ENCODE results near the gene COPZ1.

COPZ1 gene

DNA sequence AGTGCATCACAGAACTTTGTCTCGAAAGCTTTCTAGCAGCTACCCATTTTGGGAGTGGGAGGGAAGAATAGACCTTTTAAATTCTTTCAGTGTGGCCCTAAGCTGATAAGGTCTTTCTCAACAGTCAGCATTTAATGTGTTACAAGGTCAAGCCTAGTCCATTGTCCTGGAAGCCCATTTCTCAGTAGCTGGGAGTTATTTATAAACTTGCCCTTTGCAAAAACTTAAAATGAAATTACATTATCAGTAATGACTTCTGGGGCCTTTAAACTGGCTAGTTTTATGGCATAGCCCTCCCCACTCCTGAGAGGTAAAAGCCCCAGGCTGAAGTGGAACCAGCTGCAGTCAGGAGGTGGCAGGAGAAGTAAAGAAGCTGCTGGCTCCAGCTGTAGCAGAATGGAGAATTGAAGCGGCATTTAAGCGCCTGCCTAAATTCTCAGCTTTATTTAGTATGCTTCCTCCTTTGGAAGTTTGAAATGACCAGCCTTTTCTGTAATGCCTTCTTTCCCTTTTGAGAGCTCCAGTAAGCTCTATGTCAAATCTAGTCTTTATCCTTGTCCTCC, 12.4 kb downstream of the COPZ1 start:
- H4K12ac ChIP-seq (ENCODE audit: low read depth, low read length): no peak overlapping the region
- no peak overlapping the region for H3K4ac ChIP-seq (ENCODE audit: low read depth, low read length)
- H3K4me3 ChIP-seq (ENCODE audit: low read depth, low read length): no peak overlapping the region
- H2AK5ac ChIP-seq (ENCODE audit: low read length): no peak overlapping the region
- H3K9ac ChIP-seq (ENCODE audit: low read length): no peak overlapping the region
- DNase-seq: no peak
- H3K79me2 ChIP-seq (ENCODE audit: control insufficient read depth, insufficient read depth, low read length, poor library complexity): no peaks in the 10 kb centered on the region
- no peaks in the 10 kb centered on the region for H3K79me1 ChIP-seq (ENCODE audit: low read length)
- H2BK12ac ChIP-seq (ENCODE audit: low read length): no peak overlapping the region
- H3K18ac ChIP-seq (ENCODE audit: low read length): no peak overlapping the region
- H3K36me3 ChIP-seq (ENCODE audit: control insufficient read depth in 1 of 2, insufficient read depth in 2 of 2, low read length in 2 of 2): peaks cover 0 to 12% of the 10 kb centered on the region in 2 experiments
- H3K9me3 ChIP-seq (ENCODE audit: insufficient read depth, low read depth, low read length): no peaks in the 10 kb centered on the region
- H2BK5ac ChIP-seq (ENCODE audit: low read depth, low read length, poor library complexity): no peak overlapping the region
- no peak overlapping the region for H3K14ac ChIP-seq (ENCODE audit: low read length)
- no peak overlapping the region for H2AFZ ChIP-seq (ENCODE audit: insufficient read depth, low read length, poor library complexity)
- no peaks in the 10 kb centered on the region for H3K27me3 ChIP-seq (ENCODE audit: insufficient read depth, low read length)
- no peak overlapping the region for H3K27ac ChIP-seq (ENCODE audit: low read depth, low read length)
- H4K8ac ChIP-seq (ENCODE audit: low read depth, low read length): no peak overlapping the region
- peaks cover 3 to 14% of the 10 kb centered on the region in 2 experiments for H3K4me1 ChIP-seq (ENCODE audit: control insufficient read depth in 1 of 2, insufficient read depth in 2 of 2, low read length in 2 of 2)
- H2BK120ac ChIP-seq (ENCODE audit: insufficient read depth, low read length, poor library complexity): no peak overlapping the region
- H3K23ac ChIP-seq (ENCODE audit: low read length): no peak overlapping the region
- H3K4me2 ChIP-seq (ENCODE audit: low read length): no peak overlapping the region
- WGBS (ENCODE audit: extremely low coverage, insufficient coverage, insufficient read length): no CpG with 5 or more reads among the region's 3 CpGs
- no peak overlapping the region for H4K91ac ChIP-seq (ENCODE audit: low read depth, low read length)

DNA sequence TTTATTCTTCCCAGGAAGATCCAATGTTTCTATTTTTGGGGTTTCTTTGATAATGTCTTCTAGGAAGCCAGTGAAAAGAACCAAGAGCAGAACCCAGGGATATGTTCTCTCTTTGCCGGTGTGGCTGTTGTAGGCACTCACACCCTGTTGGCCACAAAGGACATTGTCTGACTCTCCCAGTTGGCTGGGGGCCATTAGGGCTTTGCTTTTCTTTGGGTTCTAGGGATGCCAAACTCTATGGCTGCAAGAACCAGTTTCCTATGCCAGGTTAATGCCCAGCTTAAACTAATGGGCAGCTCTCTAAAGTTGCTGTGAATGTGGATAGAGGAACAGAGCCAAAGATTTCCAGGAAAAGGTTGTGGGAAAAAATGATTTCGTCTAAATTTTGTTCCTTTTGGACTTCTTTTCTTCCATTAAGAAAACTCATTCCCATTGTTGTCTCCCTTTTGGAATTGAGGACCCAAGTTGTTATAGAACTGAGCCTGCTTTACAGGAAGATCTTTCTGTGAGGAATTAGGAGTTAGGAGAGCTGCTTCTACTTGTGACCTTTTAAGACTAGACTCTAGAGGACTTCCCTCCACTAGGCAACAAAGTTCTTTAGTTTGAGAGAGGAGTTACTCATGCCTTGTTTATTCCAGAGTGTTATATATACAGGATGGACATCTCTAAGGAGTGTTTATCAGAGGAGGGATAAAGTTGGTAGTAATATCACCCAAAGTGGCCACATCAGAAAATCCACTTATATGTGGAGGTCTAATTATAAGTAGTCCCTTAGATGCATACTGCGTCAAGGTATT, 13.1 kb downstream of the COPZ1 start:
- H2BK12ac ChIP-seq (ENCODE audit: low read length): peak overlapping the region; percentile 17
- H4K8ac ChIP-seq (ENCODE audit: low read depth, low read length): no peak overlapping the region
- no peak overlapping the region for H3K4me2 ChIP-seq (ENCODE audit: low read length)
- H4K91ac ChIP-seq (ENCODE audit: low read depth, low read length): no peak overlapping the region
- H3K27ac ChIP-seq (ENCODE audit: low read depth, low read length): no peak overlapping the region
- no peak overlapping the region for H4K12ac ChIP-seq (ENCODE audit: low read depth, low read length)
- H3K9ac ChIP-seq (ENCODE audit: low read length): no peak overlapping the region
- no peak overlapping the region for H2AFZ ChIP-seq (ENCODE audit: insufficient read depth, low read length, poor library complexity)
- H3K4me1 ChIP-seq (ENCODE audit: control insufficient read depth in 1 of 2, insufficient read depth in 2 of 2, low read length in 2 of 2): peaks cover 3 to 14% of the 10 kb centered on the region in 2 experiments
- H3K27me3 ChIP-seq (ENCODE audit: insufficient read depth, low read length): no peaks in the 10 kb centered on the region
- H3K4ac ChIP-seq (ENCODE audit: low read depth, low read length): no peak overlapping the region
- H2AK5ac ChIP-seq (ENCODE audit: low read length): no peak overlapping the region
- DNase-seq: no peak
- no peak overlapping the region for H3K18ac ChIP-seq (ENCODE audit: low read length)
- no peaks in the 10 kb centered on the region for H3K79me2 ChIP-seq (ENCODE audit: control insufficient read depth, insufficient read depth, low read length, poor library complexity)
- no peak overlapping the region for H3K23ac ChIP-seq (ENCODE audit: low read length)
- WGBS (ENCODE audit: extremely low coverage, insufficient coverage, insufficient read length): no CpG with 5 or more reads among the region's 3 CpGs
- H2BK120ac ChIP-seq (ENCODE audit: insufficient read depth, low read length, poor library complexity): no peak overlapping the region
- H2BK5ac ChIP-seq (ENCODE audit: low read depth, low read length, poor library complexity): no peak overlapping the region
- H3K36me3 ChIP-seq (ENCODE audit: control insufficient read depth in 1 of 2, insufficient read depth in 2 of 2, low read length in 2 of 2): peaks cover 4 to 18% of the 10 kb centered on the region in 2 experiments
- no peaks in the 10 kb centered on the region for H3K79me1 ChIP-seq (ENCODE audit: low read length)
- H3K4me3 ChIP-seq (ENCODE audit: low read depth, low read length): no peak overlapping the region
- no peaks in the 10 kb centered on the region for H3K9me3 ChIP-seq (ENCODE audit: insufficient read depth, low read depth, low read length)
- no peak overlapping the region for H3K14ac ChIP-seq (ENCODE audit: low read length)

DNA sequence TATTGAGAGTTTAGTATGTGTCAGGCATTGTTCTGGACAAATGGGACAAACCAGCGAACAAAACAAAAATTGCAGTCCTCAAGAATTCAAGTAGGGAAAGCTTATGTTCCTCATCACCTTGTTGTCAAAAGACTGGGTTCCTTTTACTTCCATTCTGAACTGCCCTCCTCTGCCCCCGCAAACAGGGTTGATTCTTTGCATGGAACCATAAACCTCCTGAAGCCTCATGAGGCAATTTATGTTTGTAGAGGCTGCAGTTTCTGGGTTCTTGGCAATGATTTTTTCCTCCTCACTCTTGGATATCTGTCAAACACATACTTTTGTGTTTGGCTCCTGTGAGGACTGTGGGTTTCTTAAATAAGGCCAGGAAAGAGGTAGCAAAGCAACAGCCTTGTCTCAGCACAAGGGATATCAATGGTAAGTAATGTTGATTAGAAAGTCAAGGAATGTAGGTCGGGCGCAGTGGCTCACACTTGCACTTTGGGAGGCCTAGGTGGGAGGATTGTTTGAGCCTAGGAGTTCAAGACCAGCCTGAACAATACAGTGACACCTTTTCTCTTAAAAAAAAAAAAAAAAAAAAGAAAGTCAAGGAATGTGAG, 13.9 kb downstream of the COPZ1 start:
- H3K79me1 ChIP-seq (ENCODE audit: low read length): no peaks in the 10 kb centered on the region
- H3K4me2 ChIP-seq (ENCODE audit: low read length): no peak overlapping the region
- peaks cover 6 to 22% of the 10 kb centered on the region in 2 experiments for H3K36me3 ChIP-seq (ENCODE audit: control insufficient read depth in 1 of 2, insufficient read depth in 2 of 2, low read length in 2 of 2)
- no peak overlapping the region for H3K9ac ChIP-seq (ENCODE audit: low read length)
- no peak overlapping the region for H2BK12ac ChIP-seq (ENCODE audit: low read length)
- WGBS (ENCODE audit: extremely low coverage, insufficient coverage, insufficient read length): no CpG with 5 or more reads among the region's 4 CpGs
- no peak overlapping the region for H3K4me3 ChIP-seq (ENCODE audit: low read depth, low read length)
- no peak overlapping the region for H3K23ac ChIP-seq (ENCODE audit: low read length)
- H3K14ac ChIP-seq (ENCODE audit: low read length): no peak overlapping the region
- H4K8ac ChIP-seq (ENCODE audit: low read depth, low read length): no peak overlapping the region
- no peak overlapping the region for H2AK5ac ChIP-seq (ENCODE audit: low read length)
- no peak overlapping the region for H2BK120ac ChIP-seq (ENCODE audit: insufficient read depth, low read length, poor library complexity)
- no peak overlapping the region for H4K91ac ChIP-seq (ENCODE audit: low read depth, low read length)
- no peak overlapping the region for H3K18ac ChIP-seq (ENCODE audit: low read length)
- H3K27ac ChIP-seq (ENCODE audit: low read depth, low read length): no peak overlapping the region
- H3K4me1 ChIP-seq (ENCODE audit: control insufficient read depth in 1 of 2, insufficient read depth in 2 of 2, low read length in 2 of 2): peaks cover 3 to 14% of the 10 kb centered on the region in 2 experiments
- no peak overlapping the region for H2AFZ ChIP-seq (ENCODE audit: insufficient read depth, low read length, poor library complexity)
- H3K79me2 ChIP-seq (ENCODE audit: control insufficient read depth, insufficient read depth, low read length, poor library complexity): no peaks in the 10 kb centered on the region
- no peaks in the 10 kb centered on the region for H3K27me3 ChIP-seq (ENCODE audit: insufficient read depth, low read length)
- no peak for DNase-seq
- H3K9me3 ChIP-seq (ENCODE audit: insufficient read depth, low read depth, low read length): no peaks in the 10 kb centered on the region
- no peak overlapping the region for H4K12ac ChIP-seq (ENCODE audit: low read depth, low read length)
- H2BK5ac ChIP-seq (ENCODE audit: low read depth, low read length, poor library complexity): no peak overlapping the region
- no peak overlapping the region for H3K4ac ChIP-seq (ENCODE audit: low read depth, low read length)

DNA sequence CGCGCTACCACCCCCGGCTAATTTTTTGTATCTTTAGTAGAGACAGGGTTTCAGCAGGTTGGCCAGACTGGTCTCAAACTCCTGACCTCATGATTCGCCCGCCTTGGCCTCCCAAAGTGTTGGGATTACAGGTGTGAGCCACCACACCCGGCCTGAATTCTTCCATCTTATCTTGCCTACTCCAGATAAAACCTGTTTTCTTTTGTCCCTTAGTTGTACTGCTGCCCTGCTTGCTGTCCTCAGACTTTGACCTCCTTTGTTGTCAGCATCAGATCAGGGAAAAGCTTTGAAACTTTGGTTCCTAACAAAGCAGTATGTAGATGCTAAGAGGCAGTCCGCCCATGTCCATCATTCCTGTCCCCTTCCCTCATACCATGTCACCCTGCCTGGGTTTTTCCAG, 15.9 kb downstream of the COPZ1 start:
- Histone ChIP-seq H3K9me3 (ENCODE audit: insufficient read depth, low read depth, low read length) (no peaks in the 10 kb centered on the region), H3K14ac (ENCODE audit: low read length) (no peak overlapping the region), H4K91ac (ENCODE audit: low read depth, low read length) (no peak overlapping the region), H3K27me3 (ENCODE audit: insufficient read depth, low read length) (no peaks in the 10 kb centered on the region), H3K27ac (ENCODE audit: low read depth, low read length) (no peak overlapping the region), H2AFZ (ENCODE audit: insufficient read depth, low read length, poor library complexity) (no peak overlapping the region), H3K79me2 (ENCODE audit: control insufficient read depth, insufficient read depth, low read length, poor library complexity) (no peaks in the 10 kb centered on the region), H2BK5ac (ENCODE audit: low read depth, low read length, poor library complexity) (no peak overlapping the region), H3K23ac (ENCODE audit: low read length) (no peak overlapping the region), H2BK120ac (ENCODE audit: insufficient read depth, low read length, poor library complexity) (no peak overlapping the region), H3K79me1 (ENCODE audit: low read length) (no peaks in the 10 kb centered on the region), H3K36me3 (ENCODE audit: control insufficient read depth in 1 of 2, insufficient read depth in 2 of 2, low read length in 2 of 2) (peaks cover 12 to 27% of the 10 kb centered on the region in 2 experiments), H2AK5ac (ENCODE audit: low read length) (no peak overlapping the region), H3K9ac (ENCODE audit: low read length) (no peak overlapping the region), H3K18ac (ENCODE audit: low read length) (no peak overlapping the region), H3K4me2 (ENCODE audit: low read length) (no peak overlapping the region), H3K4me3 (ENCODE audit: low read depth, low read length) (no peak overlapping the region), H3K4ac (ENCODE audit: low read depth, low read length) (no peak overlapping the region), H2BK12ac (ENCODE audit: low read length) (no peak overlapping the region), H3K4me1 (ENCODE audit: control insufficient read depth in 1 of 2, insufficient read depth in 2 of 2, low read length in 2 of 2) (peaks cover 3 to 14% of the 10 kb centered on the region in 2 experiments), H4K8ac (ENCODE audit: low read depth, low read length) (no peak overlapping the region), H4K12ac (ENCODE audit: low read depth, low read length) (no peak overlapping the region)
- DNase-seq: peak in 1 of 2 donors; percentile 33
- no CpG with 5 or more reads among the region's 7 CpGs for WGBS (ENCODE audit: extremely low coverage, insufficient coverage, insufficient read length)

All from trophoblast cell (in vitro differentiated cells and primary cell).